MM.1S (cell line): Measurements from ENCODE around the gene KIAA0930.

Source experiments
- DNase-seq: peaks from one replicate; pipeline ENCODE4 v3.0.0-alpha.2; 2015
- H2AFZ ChIP-seq: fragments of 300-600 bp; sonication (generic); 2 replicates; pipeline ENCODE4 v1.6.0; 2016; ENCODE audit warnings: antibody characterized with exemption, low read length
- H3F3A ChIP-seq: fragments of 300-600 bp; sonication (generic); 2 replicates; pipeline ENCODE4 v1.6.1; 2016; ENCODE audit warnings: mild to moderate bottlenecking, antibody characterized with exemption, low read length, moderate library complexity, mixed read lengths; ENCODE audit not compliant: insufficient read depth
- H3K27ac ChIP-seq: fragments of 300-600 bp; sonication (generic); 2 replicates; pipeline ENCODE4 v1.5.1; 2016; ENCODE audit warnings: mild to moderate bottlenecking, low read length
- H3K27me3 ChIP-seq: fragments of 300-600 bp; sonication (generic); replicated peaks from 2 replicates; pipeline ENCODE4 v1.6.0; 2016; ENCODE audit warnings: low read length; ENCODE audit not compliant: insufficient read depth
- H3K36me3 ChIP-seq: fragments of 300-600 bp; sonication (generic); replicated peaks from 2 replicates; pipeline ENCODE4 v1.6.1; 2016; ENCODE audit warnings: mild to moderate bottlenecking, low read length, mixed read lengths; ENCODE audit not compliant: insufficient read depth
- H3K4me1 ChIP-seq: fragments of 300-600 bp; sonication (generic); 2 replicates; pipeline ENCODE4 v1.6.1; 2016; ENCODE audit warnings: low read length, mixed read lengths
- H3K4me2 ChIP-seq: fragments of 300-600 bp; sonication (generic); 2 replicates; pipeline ENCODE4 v1.6.0; 2016; ENCODE audit warnings: low read depth, low read length
- H3K4me3 ChIP-seq: fragments of 300-600 bp; sonication (generic); 2 replicates; pipeline ENCODE4 v1.5.1; 2016; ENCODE audit warnings: low read length, mixed read lengths
- H3K79me2 ChIP-seq: fragments of 300-600 bp; sonication (generic); 2 replicates; pipeline ENCODE4 v1.6.1; 2016; ENCODE audit warnings: mixed run types, low read length, mixed read lengths
- H3K9ac ChIP-seq: fragments of 300-600 bp; sonication (generic); 2 replicates; pipeline ENCODE4 v1.6.1; 2016; ENCODE audit warnings: low read length, mixed read lengths
- H3K9me2 ChIP-seq: fragments of 300-600 bp; sonication (generic); replicated peaks from 2 replicates; pipeline ENCODE4 v1.6.1; 2016; ENCODE audit warnings: mild to moderate bottlenecking, low read length, mixed read lengths; ENCODE audit not compliant: insufficient read depth
- H3K9me3 ChIP-seq: fragments of 300-600 bp; sonication (generic); replicated peaks from 2 replicates; pipeline ENCODE4 v1.6.1; 2016; ENCODE audit warnings: mild to moderate bottlenecking, low read length, mixed read lengths; ENCODE audit not compliant: insufficient read depth
- H4K20me1 ChIP-seq: fragments of 300-600 bp; sonication (generic); 2 replicates; pipeline ENCODE4 v1.6.1; 2016; ENCODE audit warnings: mild to moderate bottlenecking, low read length, moderate library complexity, mixed read lengths; ENCODE audit not compliant: insufficient read depth
- CTCF ChIP-seq: fragments of 300-600 bp; sonication (generic); IDR thresholded peaks from 2 replicates; pipeline ENCODE4 v1.5.1; 2016; ENCODE audit warnings: antibody characterized with exemption, low read length, mixed read lengths
- EZH2 ChIP-seq: fragments of 300-600 bp; sonication (generic); optimal IDR thresholded peaks from 2 replicates; pipeline ENCODE3; 2017; ENCODE audit warnings: low read depth, mild to moderate bottlenecking, antibody characterized with exemption, low read length, mixed read lengths
- EZH2phosphoT487 ChIP-seq: fragments of 300-600 bp; sonication (generic); IDR thresholded peaks from 2 replicates; pipeline ENCODE4 v1.6.1; 2018; ENCODE audit warnings: antibody characterized with exemption, low read length

KIAA0930 gene

GRCh38 chr22:45224331-45224730 is 16.4 kb downstream of the KIAA0930 start:
- Histone ChIP-seq H3K9me3 (no peaks in the 10 kb centered on the region), H3K79me2 (peaks cover 93% of the 10 kb centered on the region), H3K4me2 (no peak overlapping the region), H3K4me1 (no peaks in the 10 kb centered on the region), H3K4me3 (no peak overlapping the region), H3F3A (no peaks in the 10 kb centered on the region), H3K36me3 (no peaks in the 10 kb centered on the region), H3K27me3 (no peaks in the 10 kb centered on the region), H3K27ac (no peak overlapping the region), H3K9ac (no peak overlapping the region), H4K20me1 (peaks cover 11% of the 10 kb centered on the region), H3K9me2 (no peaks in the 10 kb centered on the region), H2AFZ (no peak overlapping the region)
- DNase-seq = no peak
- TF ChIP-seq EZH2 (no peak), CTCF (no peak), EZH2phosphoT487 (no peak)

- no peaks in the 10 kb centered on the region for H3K27me3 ChIP-seq
- no peak overlapping the region for H3K9ac ChIP-seq
- DNase-seq = no peak
- peaks cover 100% of the 10 kb centered on the region for H3K79me2 ChIP-seq
- H3K4me1 ChIP-seq = no peaks in the 10 kb centered on the region
- no peaks in the 10 kb centered on the region for H3K9me3 ChIP-seq
- no peak overlapping the region for H3K4me2 ChIP-seq
- no peak overlapping the region for H2AFZ ChIP-seq
- no peaks in the 10 kb centered on the region for H3F3A ChIP-seq
- H4K20me1 ChIP-seq = peaks cover 11% of the 10 kb centered on the region
- H3K36me3 ChIP-seq = no peaks in the 10 kb centered on the region
- H3K4me3 ChIP-seq = no peak overlapping the region
- H3K9me2 ChIP-seq = no peaks in the 10 kb centered on the region
- no peak overlapping the region for H3K27ac ChIP-seq
- no peak for TF ChIP-seq EZH2phosphoT487
These were observed 17.2 kb downstream of the KIAA0930 start for GRCh38 chr22:45223304-45224117.

- Histone ChIP-seq H3K4me2 (no peak overlapping the region), H3K9me2 (no peaks in the 10 kb centered on the region), H3K4me3 (no peak overlapping the region), H3K4me1 (no peaks in the 10 kb centered on the region), H4K20me1 (peaks cover 11% of the 10 kb centered on the region), H3K9ac (no peak overlapping the region), H3K36me3 (no peaks in the 10 kb centered on the region), H2AFZ (no peak overlapping the region), H3F3A (no peaks in the 10 kb centered on the region), H3K79me2 (peaks cover 98% of the 10 kb centered on the region), H3K27ac (no peak overlapping the region), H3K9me3 (no peaks in the 10 kb centered on the region), H3K27me3 (no peaks in the 10 kb centered on the region)
- no peak for TF ChIP-seq EZH2
- TF ChIP-seq EZH2phosphoT487 = no peak
- TF ChIP-seq CTCF = no peak
- DNase-seq = no peak
These were observed 19.5 kb downstream of the KIAA0930 start for GRCh38 chr22:45221201-45221600.

GRCh38 chr22:45218976-45219375 is 21.7 kb downstream of the KIAA0930 start:
- H3K4me1 ChIP-seq = no peaks in the 10 kb centered on the region
- H2AFZ ChIP-seq = no peak overlapping the region
- no peaks in the 10 kb centered on the region for H3K36me3 ChIP-seq
- TF ChIP-seq EZH2phosphoT487 (no peak), EZH2 (no peak), CTCF (no peak)
- H3K79me2 ChIP-seq = peaks cover 98% of the 10 kb centered on the region
- no peaks in the 10 kb centered on the region for H3K9me3 ChIP-seq
- peaks cover 14% of the 10 kb centered on the region for H4K20me1 ChIP-seq
- no peak overlapping the region for H3K9ac ChIP-seq
- H3K27me3 ChIP-seq = no peaks in the 10 kb centered on the region
- H3K27ac ChIP-seq = no peak overlapping the region
- H3F3A ChIP-seq = no peaks in the 10 kb centered on the region
- no peak overlapping the region for H3K4me2 ChIP-seq
- no peaks in the 10 kb centered on the region for H3K9me2 ChIP-seq
- DNase-seq = no peak
- no peak overlapping the region for H3K4me3 ChIP-seq
